Pancreas (tissue), 10 donors: ENCODE results near the gene SMYD3. TPM values are rescaled to one million over a fixed set of nuclear protein-coding genes. Genes with fewer than 3 reads are reported as not detected.

Source experiments
- ATAC-seq, 4 donors: fragments of 200-7000 bp; cut with Tn5 transposase; one replicate each; pipeline versions ENCODE4 v1.8.0 to v1.9.1; 2020; ENCODE audit warnings: mild to moderate bottlenecking in 4 of 4, moderate library complexity in 4 of 4
- DNase-seq, 6 donors: peaks; one replicate each; pipeline ENCODE4 v3.0.0-alpha.2; 2020
- FAIRE-seq: peaks from 2 replicates; lab custom pipeline; 2012; peaks lifted over from hg19 to GRCh38; lab: Jason Lieb, UNC
- H3K27ac ChIP-seq, 4 donors: fragments of 200-600 bp; sonication (generic); 1 replicate in 3 of 4; 2 replicates in 1 of 4; pipeline versions ENCODE4 v1.5.0 to v1.8.0; 2020
- H3K27me3 ChIP-seq, 4 donors: fragments of 200-600 bp; one replicate each; pipeline ENCODE4 v1.8.0; 2021
- H3K36me3 ChIP-seq, 3 donors: fragments of 200-600 bp; sonication (generic) in 1 of 3; one replicate each; pipeline versions ENCODE4 v1.5.0 to v1.8.0; 2020 to 2021
- H3K4me1 ChIP-seq, 3 donors: fragments of 200-600 bp; one replicate each; pipeline ENCODE4 v1.8.0; 2021
- H3K4me3 ChIP-seq, 4 donors: fragments of 200-600 bp; sonication (generic) in 2 of 4; one replicate each; pipeline versions ENCODE4 v1.5.0 to v1.8.0; 2020 to 2021
- H3K9me3 ChIP-seq, 4 donors: fragments of 200-600 bp; one replicate each; pipeline ENCODE4 v1.8.0; 2021
- WGBS, 2 donors: extraction: QIAGEN DNeasy Blood & Tissue Kit; methylation state at CpG; one replicate each; pipeline ENCODE4 v1.1.7; 2013; 5-methylcytosine and 5-hydroxymethylcytosine counted together
- intact Hi-C, 3 donors: fragments of 100-400 bp; cut with DNase I; formaldehyde crosslinking; loops; one replicate each; pipeline versions ENCODE4 v1.11.1 to v1.14.2; 2022
- polyA plus RNA-seq, 2 donors: library from polyadenylated mRNA; stranded (reverse); fragments of 200-250 nt; gene quantifications; one replicate each; pipeline ENCODE4 v1.2.3, GENCODE V29; 2013
- total RNA-seq, 6 donors: library from RNA; stranded (reverse); fragmentation: NEBNext Ultra II Directional in 4 of 6; extraction: Animal tissue kit (Norgen Biotek cat#: 25700) in 4 of 6; gene quantifications; one replicate each; pipeline versions ENCODE4 v1.2.1 to v1.2.4, GENCODE V29; 2021 to 2023
- TF ChIP-seq, protein P1 (sequence below), 4 donors: fragments of 200-600 bp; sonication (generic) in 3 of 4; IDR thresholded peaks; one replicate each; pipeline versions ENCODE4 v1.5.0 to v1.8.0; 2021; ENCODE audit warnings: antibody characterized with exemption in 4 of 4
- donor health status: healthy with polysubstance abuse.
- donor health status: DM: no; HTN: no; CAD: no; lungs with moderate emphysema.
- donor health status: DM: no; HTN: no; CAD: no.
- donor health status: control.
- donor health status: control.
- donor health status: Bipolar disorder and iron deficiency.
- donor health status: DM: yes; HTN: yes; CAD: no.
- donor health status: DM: no; HTN: no; CAD: no.
- donor health status: DM: no; HTN: no; CAD: no.
- donor health status: DM: yes; HTN: yes; CAD: no.

Gene SMYD3
- total and polyA plus RNA-seq, 8 donors = 4.6 to 10.5 (median 6.7) TPM

GRCh38 chr1:246176126-246177024, 330.7 kb downstream of the SMYD3 start:
- ATAC-seq (peak in 2 of 4 donors; percentile 52 to 69), FAIRE-seq (no peak)
- intact Hi-C loops = no loop called here

DNA sequence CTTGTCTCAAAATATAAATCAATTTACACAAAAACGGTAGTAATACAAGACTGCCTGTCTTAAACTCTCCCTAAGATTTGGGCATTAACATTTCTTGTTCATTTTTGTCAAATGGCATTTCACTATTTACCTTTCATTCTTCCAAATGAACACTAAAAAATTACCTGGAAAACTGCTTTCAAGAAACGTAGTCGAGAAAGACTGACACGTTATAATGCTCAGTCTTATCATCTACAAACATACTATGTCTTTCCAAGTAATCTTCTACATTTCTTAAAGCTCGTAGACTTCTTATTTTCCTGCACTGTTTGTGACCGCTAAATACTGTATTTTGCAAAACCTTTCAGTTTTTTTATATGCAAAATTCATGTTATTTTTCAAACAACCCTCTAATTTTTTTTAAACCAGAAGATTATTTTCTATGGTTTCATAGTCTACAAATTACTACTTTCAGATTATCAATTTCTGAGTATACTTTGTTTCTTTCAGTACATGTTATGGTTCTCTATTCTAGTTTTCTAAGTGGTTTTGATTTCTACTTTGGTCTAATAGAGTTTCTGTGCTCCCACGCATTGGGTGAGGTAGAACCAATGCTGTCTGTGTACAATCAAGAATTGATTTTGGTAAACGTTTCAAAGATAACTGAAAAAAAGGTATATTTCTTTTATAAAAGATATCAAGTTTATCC, 336.4 kb downstream of the SMYD3 start:
- no peak overlapping the region for H3K27ac ChIP-seq
- intact Hi-C loops = no loop called here
- no peak for FAIRE-seq

More at GRCh38 chr1:246176126-246177024, 330.7 kb downstream of the SMYD3 start:
- DNase-seq = no peak
- no peak overlapping the region for H3K27ac ChIP-seq
- WGBS, 2 donors = 72 to 75% methylated on average over 11 of the region's 11 CpGs
- H3K4me1 ChIP-seq = peaks cover 0 to 6% (median 0%) of the 10 kb centered on the region in 3 donors
- H3K36me3 ChIP-seq = no peaks in the 10 kb centered on the region
- H3K4me3 ChIP-seq = no peak overlapping the region
- H3K27me3 ChIP-seq = no peaks in the 10 kb centered on the region
- H3K9me3 ChIP-seq = no peaks in the 10 kb centered on the region
- TF ChIP-seq, protein P1, sequence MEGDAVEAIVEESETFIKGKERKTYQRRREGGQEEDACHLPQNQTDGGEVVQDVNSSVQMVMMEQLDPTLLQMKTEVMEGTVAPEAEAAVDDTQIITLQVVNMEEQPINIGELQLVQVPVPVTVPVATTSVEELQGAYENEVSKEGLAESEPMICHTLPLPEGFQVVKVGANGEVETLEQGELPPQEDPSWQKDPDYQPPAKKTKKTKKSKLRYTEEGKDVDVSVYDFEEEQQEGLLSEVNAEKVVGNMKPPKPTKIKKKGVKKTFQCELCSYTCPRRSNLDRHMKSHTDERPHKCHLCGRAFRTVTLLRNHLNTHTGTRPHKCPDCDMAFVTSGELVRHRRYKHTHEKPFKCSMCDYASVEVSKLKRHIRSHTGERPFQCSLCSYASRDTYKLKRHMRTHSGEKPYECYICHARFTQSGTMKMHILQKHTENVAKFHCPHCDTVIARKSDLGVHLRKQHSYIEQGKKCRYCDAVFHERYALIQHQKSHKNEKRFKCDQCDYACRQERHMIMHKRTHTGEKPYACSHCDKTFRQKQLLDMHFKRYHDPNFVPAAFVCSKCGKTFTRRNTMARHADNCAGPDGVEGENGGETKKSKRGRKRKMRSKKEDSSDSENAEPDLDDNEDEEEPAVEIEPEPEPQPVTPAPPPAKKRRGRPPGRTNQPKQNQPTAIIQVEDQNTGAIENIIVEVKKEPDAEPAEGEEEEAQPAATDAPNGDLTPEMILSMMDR (IDR thresholded peaks at IDR 0.05) = no peak

GRCh38 chr1:246169486-246169885, 337.6 kb downstream of the SMYD3 start:
- ATAC-seq (no peak), DNase-seq (no peak), FAIRE-seq (no peak)
- TF ChIP-seq, protein P1 (IDR thresholded peaks at IDR 0.05) = no peak
- Histone ChIP-seq H3K9me3 (no peaks in the 10 kb centered on the region), H3K27ac (no peak overlapping the region), H3K4me1 (no peaks in the 10 kb centered on the region), H3K27me3 (no peaks in the 10 kb centered on the region), H3K36me3 (no peaks in the 10 kb centered on the region), H3K4me3 (no peak overlapping the region)
- WGBS, 2 donors = 95 to 98% methylated on average over 8 of the region's 8 CpGs
- intact Hi-C loops = no loop called here

More for the DNA sequence above, 336.4 kb downstream of the SMYD3 start:
- no peak for DNase-seq
- TF ChIP-seq, protein P1 (IDR thresholded peaks at IDR 0.05) = no peak
- ATAC-seq = no peak
- H3K4me3 ChIP-seq = no peak overlapping the region
- WGBS, 2 donors = 84 to 88% methylated on average over 8 of the region's 8 CpGs
- no peaks in the 10 kb centered on the region for H3K27me3 ChIP-seq
- no peaks in the 10 kb centered on the region for H3K4me1 ChIP-seq
- H3K9me3 ChIP-seq = no peaks in the 10 kb centered on the region
- H3K36me3 ChIP-seq = no peaks in the 10 kb centered on the region

- no peak overlapping the region for H3K27ac ChIP-seq
- TF ChIP-seq, protein P1 (IDR thresholded peaks at IDR 0.05) = no peak
- H3K4me1 ChIP-seq = no peaks in the 10 kb centered on the region
- FAIRE-seq = no peak
- ATAC-seq = no peak
- no peaks in the 10 kb centered on the region for H3K36me3 ChIP-seq
- H3K27me3 ChIP-seq = no peaks in the 10 kb centered on the region
- intact Hi-C loops = no loop called here
- 69 to 81% methylated on average over 5 of the region's 5 CpGs for WGBS, 2 donors
- no peak for DNase-seq
- no peaks in the 10 kb centered on the region for H3K9me3 ChIP-seq
- no peak overlapping the region for H3K4me3 ChIP-seq
Measured at GRCh38 chr1:246169019-246169418, 338.1 kb downstream of the SMYD3 start.
